K562 (cell line): ENCODE results near the gene KIF1A. TPM values are rescaled to one million over a fixed set of nuclear protein-coding genes. Genes with fewer than 3 reads are reported as not detected.

ENCODE experiments used
- ATAC-seq: fragments of 200-7000 bp; cut with Tn5 transposase; 3 replicates; pipeline ENCODE4 v1.9.1; 2020; ENCODE audit warnings: moderate library complexity
- BruUV-seq: library from RNA; stranded (reverse); fragments of 400-500 nt; replicated peaks from 2 replicates; lab custom pipeline; 2021; lab: Mats Ljungman, UMichigan
- CTCF ChIA-PET: fragments of 300-600 bp; formaldehyde crosslinking; extraction: SDS; loops from one replicate; lab custom pipeline; 2021; ENCODE audit warnings: low intra/inter-chr PET ratio; lab: Yijun Ruan, JAX
- POLR2A ChIA-PET: fragments of 300-600, 350-650 bp; sonication (Branson Sonifier 250); formaldehyde crosslinking; extraction: SDS; loops from one replicate; lab custom pipeline; 2021; ENCODE audit warnings: antibody characterized with exemption, inconsistent platforms; lab: Yijun Ruan, JAX
- DNase-seq, 4 experiments: peaks; one replicate each; pipeline versions ENCODE4 v3.0.0 to v3.0.0-alpha.2; 2011 to 2018; ENCODE audit warnings: low spot score in 3 of 4, mixed read lengths in 3 of 4; ENCODE audit errors: extremely low read depth in 1 of 4
- FAIRE-seq: peaks from 2 replicates; lab custom pipeline; 2011; peaks lifted over from hg19 to GRCh38; lab: Jason Lieb, UNC
- H2AFZ ChIP-seq: 2 replicates; pipeline ENCODE4 v1.6.0; 2011; ENCODE audit warnings: low read depth, low read length, control low read depth, inconsistent platforms
- H3K27ac ChIP-seq: fragments of 200-600 bp; 3 replicates; pipeline ENCODE4 v1.8.0; 2011; ENCODE audit warnings: low read depth, mild to moderate bottlenecking, control low read depth, inconsistent platforms, low read length, moderate library complexity, mixed read lengths; ENCODE audit errors: extremely low read depth
- H3K27me3 ChIP-seq, 2 experiments: fragments of 300-600 bp in 1 of 2; 2 replicates in 1 of 2; 3 replicates in 1 of 2; pipeline versions ENCODE4 v1.6.0 to v1.8.0; 2011; ENCODE audit warnings: inconsistent platforms in 2 of 2, low read length in 2 of 2, mild to moderate bottlenecking in 1 of 2, mixed read lengths in 1 of 2, moderate library complexity in 1 of 2; ENCODE audit not compliant: control insufficient read depth in 2 of 2, insufficient read depth in 2 of 2
- H3K36me3 ChIP-seq: fragments of 300-600 bp; 3 replicates; pipeline ENCODE4 v1.8.0; 2011; ENCODE audit warnings: mild to moderate bottlenecking, low read length, inconsistent platforms; ENCODE audit not compliant: control insufficient read depth, insufficient read depth
- H3K4me1 ChIP-seq, 2 experiments: fragments of 200-600 bp in 1 of 2; replicated peaks in 1 of 2; 2 replicates in 1 of 2; 3 replicates in 1 of 2; pipeline versions ENCODE4 v1.5.1 to v1.8.0; 2011; ENCODE audit warnings: inconsistent platforms in 2 of 2, low read length in 2 of 2, mild to moderate bottlenecking in 1 of 2, mixed read lengths in 1 of 2, moderate library complexity in 1 of 2; ENCODE audit not compliant: control insufficient read depth in 2 of 2, insufficient read depth in 2 of 2
- H3K4me2 ChIP-seq: 2 replicates; pipeline ENCODE4 v1.6.1; 2011; ENCODE audit warnings: low read length, control low read depth, inconsistent platforms, mixed read lengths; ENCODE audit not compliant: insufficient read depth
- H3K4me3 ChIP-seq: fragments of 200-600 bp; sonication (generic), shearing (Covaris generic); 2 replicates; pipeline ENCODE4 v1.5.1; 2016; ENCODE audit warnings: control low read depth, inconsistent platforms
- H3K79me2 ChIP-seq: fragments of 200-600 bp; 3 replicates; pipeline ENCODE4 v1.8.0; 2011; ENCODE audit warnings: low read length, inconsistent platforms; ENCODE audit not compliant: control insufficient read depth, insufficient read depth
- H3K9ac ChIP-seq, 2 experiments: 2 replicates each; pipeline versions ENCODE4 v1.6.0 to v1.6.1; 2011; ENCODE audit warnings: low read depth in 2 of 2, low read length in 2 of 2, control low read depth in 1 of 2, inconsistent platforms in 1 of 2, mild to moderate bottlenecking in 1 of 2, mixed read lengths in 1 of 2; ENCODE audit not compliant: insufficient read depth in 1 of 2
- H3K9me1 ChIP-seq: one replicate; pipeline ENCODE4 v1.6.0; 2011; ENCODE audit warnings: inconsistent platforms, mild to moderate bottlenecking, low read length, moderate library complexity; ENCODE audit not compliant: control insufficient read depth, insufficient read depth
- H3K9me3 ChIP-seq: replicated peaks from 2 replicates; pipeline ENCODE4 v1.5.1; 2011; ENCODE audit warnings: low read depth, low read length, inconsistent platforms; ENCODE audit not compliant: control insufficient read depth, insufficient read depth
- H4K20me1 ChIP-seq: replicated peaks from 2 replicates; pipeline ENCODE4 v1.6.1; 2011; ENCODE audit warnings: low read length, inconsistent platforms, mixed read lengths; ENCODE audit not compliant: control insufficient read depth, insufficient read depth
- ESRRB ChIP-seq: fragments of 250-450 bp; sonication (Bioruptor Pico); IDR thresholded peaks from 2 replicates; pipeline ENCODE4 v1.5.0; 2020; ENCODE audit warnings: mild to moderate bottlenecking, moderate library complexity, borderline replicate concordance
- GMEB1 ChIP-seq: fragments of 250-450 bp; sonication (Bioruptor Pico); IDR thresholded peaks from 2 replicates; pipeline ENCODE4 v1.4.0; 2020; ENCODE audit warnings: mild to moderate bottlenecking
- HDGF ChIP-seq: fragments of 450-650 bp; IDR thresholded peaks from 2 replicates; pipeline ENCODE4 v1.6.1; 2016
- HOXB6 ChIP-seq: fragments of 250-450 bp; sonication (Bioruptor Pico); IDR thresholded peaks from 2 replicates; pipeline ENCODE4 v1.5.1; 2022; ENCODE audit warnings: mild to moderate bottlenecking, borderline replicate concordance
- MCM2 ChIP-seq: fragments of 450-650 bp; IDR thresholded peaks from 2 replicates; pipeline ENCODE4 v1.6.1; 2017; ENCODE audit warnings: low read depth, mild to moderate bottlenecking
- SMARCB1 ChIP-seq: IDR thresholded peaks from 2 replicates; pipeline ENCODE4 v1.6.1; 2011; ENCODE audit warnings: improper control_type of control experiment, low read depth; ENCODE audit not compliant: insufficient read length
- ZC3H4 ChIP-seq: sonication (generic); formaldehyde crosslinking; IDR thresholded peaks from 2 replicates; pipeline ENCODE4 v1.9.0; 2021; ENCODE audit warnings: missing genetic modification reagents, borderline replicate concordance
- ZNF347 ChIP-seq: fragments of 450-650 bp; formaldehyde crosslinking; IDR thresholded peaks from 2 replicates; pipeline ENCODE4 v1.4.0; 2020; ENCODE audit warnings: low read depth, mild to moderate bottlenecking, moderate library complexity
- ZNF354B ChIP-seq: fragments of 250-450 bp; sonication (Bioruptor Pico); IDR thresholded peaks from 2 replicates; pipeline ENCODE4 v1.4.0; 2020
- ZNF586 ChIP-seq: fragments of 450-650 bp; formaldehyde crosslinking; conservative IDR thresholded peaks from 2 replicates; pipeline ENCODE4 v1.4.0; 2020; ENCODE audit warnings: mild to moderate bottlenecking, moderate library complexity
- WGBS: fragments of 100-300 bp; shearing (Covaris generic); methylation state at CpG from one replicate; pipeline ENCODE4 v1.1.6; 2016; ENCODE audit warnings: low coverage, mixed read lengths; ENCODE audit not compliant: insufficient coverage; ENCODE audit errors: missing lambda C conversion rate; 5-methylcytosine and 5-hydroxymethylcytosine counted together
- in situ Hi-C: fragments of 300-500 bp; cut with MboI; formaldehyde crosslinking; loops from 4 replicates; pipeline ENCODE4 v1.15.0; 2018; ENCODE audit warnings: inconsistent platforms, mixed read lengths
- intact Hi-C: fragments of 100-400 bp; cut with micrococcal nuclease; formaldehyde crosslinking; loops from 2 replicates; pipeline ENCODE4 v1.14.2; 2022
- polyA plus RNA-seq, 8 experiments: library from polyadenylated mRNA; depleted of rRNA in 4 of 8; stranded (reverse) in 5 of 8; unstranded in 3 of 8; fragments of >200 nt; fragmentation: Nextera tagmentation in 2 of 8; fragmentation: Illumina TruSeq in 1 of 8; extraction: Ambion mirVana in 2 of 8; extraction: Trizol in 1 of 8; gene quantifications; 2 replicates each; pipeline versions ENCODE4 v1.2.1 to v1.2.3, GENCODE V29; 2011 to 2014; ENCODE audit warnings: inconsistent platforms in 1 of 8, missing spikeins in 1 of 8
- total RNA-seq, 7 experiments: library from RNA; depleted of rRNA in 6 of 7; stranded (reverse); fragments of >200 nt in 6 of 7; fragmentation: Illumina TruSeq in 2 of 7; extraction: Trizol in 2 of 7; gene quantifications; 2 replicates each; pipeline versions ENCODE4 v1.2.1 to v1.2.3, GENCODE V29; 2011 to 2021; ENCODE audit warnings: low replicate concordance in 1 of 7
- TF ChIP-seq, protein P1 (sequence below): sonication (generic); IDR thresholded peaks from 2 replicates; pipeline ENCODE4 v1.6.1; 2016
- TF ChIP-seq, protein P2 (sequence below): fragments of 250-450 bp; sonication (Bioruptor Pico); IDR thresholded peaks from 2 replicates; pipeline ENCODE4 v1.9.0; 2021; ENCODE audit warnings: mild to moderate bottlenecking

KIF1A gene
- total and polyA plus RNA-seq, 9 of the 15 experiments (the other 6 are each of a cell fraction or from before 2014, with no cell fraction given): 0.07 to 1.4 (median 0.45) TPM; not detected in 2

GRCh38 chr2:240809276-240809675 is 10.7 kb downstream of the KIF1A start:
- 5% methylated on average over 7 of the region's 9 CpGs for WGBS
- FAIRE-seq (no peak), DNase-seq (no peak)
- in situ Hi-C loops (no loop called here), intact Hi-C loops (no loop called here)
- no peak overlapping the region for H3K4me2 ChIP-seq
- no peaks in the 10 kb centered on the region for H3K79me2 ChIP-seq
- ChIA-PET POLR2A (no interaction called here), CTCF (no interaction called here)
- no TSS peak for BruUV-seq
- H3K9me1 ChIP-seq: no peaks in the 10 kb centered on the region
- no peaks in the 10 kb centered on the region for H3K4me1 ChIP-seq
- no peaks in the 10 kb centered on the region for H3K36me3 ChIP-seq
- H2AFZ ChIP-seq: no peak overlapping the region
- TF ChIP-seq SMARCB1 (no peak), GMEB1 (CRISPR knock-in tag) (no peak), ZC3H4 (no peak), ZNF586 (CRISPR knock-in tag) (no peak), ZNF354B (CRISPR knock-in tag) (no peak), ESRRB (CRISPR knock-in tag) (no peak), HDGF (no peak), MCM2 (no peak), ZNF347 (no peak), HOXB6 (CRISPR knock-in tag) (no peak)
- TF ChIP-seq, protein P1, sequence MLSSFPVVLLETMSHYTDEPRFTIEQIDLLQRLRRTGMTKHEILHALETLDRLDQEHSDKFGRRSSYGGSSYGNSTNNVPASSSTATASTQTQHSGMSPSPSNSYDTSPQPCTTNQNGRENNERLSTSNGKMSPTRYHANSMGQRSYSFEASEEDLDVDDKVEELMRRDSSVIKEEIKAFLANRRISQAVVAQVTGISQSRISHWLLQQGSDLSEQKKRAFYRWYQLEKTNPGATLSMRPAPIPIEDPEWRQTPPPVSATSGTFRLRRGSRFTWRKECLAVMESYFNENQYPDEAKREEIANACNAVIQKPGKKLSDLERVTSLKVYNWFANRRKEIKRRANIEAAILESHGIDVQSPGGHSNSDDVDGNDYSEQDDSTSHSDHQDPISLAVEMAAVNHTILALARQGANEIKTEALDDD: no peak
- TF ChIP-seq, protein P2, sequence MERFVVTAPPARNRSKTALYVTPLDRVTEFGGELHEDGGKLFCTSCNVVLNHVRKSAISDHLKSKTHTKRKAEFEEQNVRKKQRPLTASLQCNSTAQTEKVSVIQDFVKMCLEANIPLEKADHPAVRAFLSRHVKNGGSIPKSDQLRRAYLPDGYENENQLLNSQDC (CRISPR knock-in tag): no peak
- TF ChIP-seq, all 486 proteins: peak for 0
- Histone ChIP-seq H3K9me3 (no peaks in the 10 kb centered on the region), H3K9ac (no peak overlapping the region), H3K4me3 (no peak overlapping the region), H4K20me1 (no peaks in the 10 kb centered on the region), H3K27me3 (peaks cover 0 to 5% of the 10 kb centered on the region in 2 experiments; a peak in 3 of 5 replicates), H3K27ac (no peak overlapping the region)
- no peak for ATAC-seq
